WTC11 (cell line): Measurements from ENCODE around the gene EVL. TPM values are rescaled to one million over a fixed set of nuclear protein-coding genes. Genes with fewer than 3 reads are reported as not detected.

Experiments used
- ATAC-seq: fragments of 200-7000 bp; cut with Tn5 transposase; 2 replicates; pipeline ENCODE4 v1.10.0; 2021; ENCODE audit warnings: mild to moderate bottlenecking, moderate library complexity
- Bru-seq: library from RNA; stranded (reverse); fragments of 400-500 nt; gene quantifications from one replicate; lab custom pipeline; 2021; lab: Mats Ljungman, UMichigan
- CTCF ChIA-PET: fragments of 300-600 bp; sonication (Branson Sonifier 250); formaldehyde crosslinking; loops from one replicate; lab custom pipeline; 2021; ENCODE audit warnings: antibody characterized with exemption; lab: Charles Lee
- POLR2A ChIA-PET: fragments of 350-600 bp; sonication (Branson Sonifier 250); formaldehyde crosslinking; loops from one replicate; lab custom pipeline; 2021; ENCODE audit warnings: antibody characterized with exemption; lab: Charles Lee
- DNase-seq: peaks from one replicate; pipeline ENCODE4 v3.0.0; 2021; ENCODE audit warnings: low spot score
- H3K27ac Mint-ChIP-seq: 2 replicates; pipeline ENCODE4 v1.8.0; 2021; ENCODE audit warnings: mixed read lengths
- H3K27me3 Mint-ChIP-seq: 2 replicates; pipeline ENCODE4 v1.8.0; 2021; ENCODE audit warnings: low read depth, mild to moderate bottlenecking, moderate library complexity, mixed read lengths
- H3K36me3 Mint-ChIP-seq: 2 replicates; pipeline ENCODE4 v1.8.0; 2021; ENCODE audit warnings: mixed read lengths
- H3K4me1 Mint-ChIP-seq: 2 replicates; pipeline ENCODE4 v1.8.0; 2022; ENCODE audit warnings: mixed read lengths
- H3K4me3 Mint-ChIP-seq: 2 replicates; pipeline ENCODE4 v1.8.0; 2021; ENCODE audit warnings: mild to moderate bottlenecking, moderate library complexity, mixed read lengths
- H3K9me3 Mint-ChIP-seq: 2 replicates; pipeline ENCODE4 v1.8.0; 2021; ENCODE audit warnings: mixed read lengths
- KAT7 ChIP-seq: sonication (generic); formaldehyde crosslinking; IDR thresholded peaks from 2 replicates; pipeline ENCODE4 v1.8.1; 2023; ENCODE audit warnings: missing genetic modification reagents, mild to moderate bottlenecking, borderline replicate concordance
- MXD4 ChIP-seq: fragments of 250-450 bp; sonication (Bioruptor Pico); IDR thresholded peaks from 2 replicates; pipeline ENCODE4 v1.8.0; 2021; ENCODE audit warnings: mild to moderate bottlenecking, moderate library complexity, borderline replicate concordance
- MYBL2 ChIP-seq: sonication (generic); formaldehyde crosslinking; IDR thresholded peaks from 2 replicates; pipeline ENCODE4 v1.8.1; 2023; ENCODE audit warnings: mild to moderate bottlenecking, moderate library complexity, missing genetic modification reagents
- NR1H2 ChIP-seq: sonication (generic); formaldehyde crosslinking; IDR thresholded peaks from 2 replicates; pipeline ENCODE4 v1.9.0; 2021; ENCODE audit warnings: mild to moderate bottlenecking, moderate library complexity, missing genetic modification reagents
- NR2C2 ChIP-seq: sonication (generic); formaldehyde crosslinking; IDR thresholded peaks from 2 replicates; pipeline ENCODE4 v1.8.0; 2022; ENCODE audit warnings: mild to moderate bottlenecking, missing genetic modification reagents
- SMAD4 ChIP-seq: sonication (generic); formaldehyde crosslinking; IDR thresholded peaks from 2 replicates; pipeline ENCODE4 v1.8.0; 2022; ENCODE audit warnings: mild to moderate bottlenecking, missing genetic modification reagents
- SOX15 ChIP-seq: fragments of 250-450 bp; sonication (Bioruptor Pico); IDR thresholded peaks from 2 replicates; pipeline ENCODE4 v1.9.0; 2021; ENCODE audit warnings: mild to moderate bottlenecking
- TP53 ChIP-seq: sonication (generic); formaldehyde crosslinking; IDR thresholded peaks from 2 replicates; pipeline ENCODE4 v1.8.1; 2023; ENCODE audit warnings: mild to moderate bottlenecking, missing genetic modification reagents
- ZNF232 ChIP-seq: sonication (generic); formaldehyde crosslinking; IDR thresholded peaks from 2 replicates; pipeline ENCODE4 v1.8.0; 2022; ENCODE audit warnings: mild to moderate bottlenecking, missing genetic modification reagents
- ZNF671 ChIP-seq: fragments of 250-450 bp; sonication (Bioruptor Pico); IDR thresholded peaks from 2 replicates; pipeline ENCODE4 v1.8.0; 2021; ENCODE audit warnings: mild to moderate bottlenecking
- long read RNA-seq, 3 experiments: library from RNA in 1 of 3; library from capped mRNA in 1 of 3; library from polyadenylated mRNA in 1 of 3; unstranded in 2 of 3; stranded (forward) in 1 of 3; transcript quantifications; one replicate each; pipeline ENCODE4 v2.0.0, GENCODE V29; 2021
- total RNA-seq: library from RNA; stranded (reverse); gene quantifications from 3 replicates; pipeline ENCODE4 v1.2.3, GENCODE V29; 2021
- TF ChIP-seq, protein P1 (sequence below): fragments of 250-450 bp; sonication (Bioruptor Pico); IDR thresholded peaks from 2 replicates; pipeline ENCODE4 v1.9.0; 2021; ENCODE audit warnings: mild to moderate bottlenecking
- TF ChIP-seq, protein P2 (sequence below): fragments of 250-450 bp; sonication (Bioruptor Pico); IDR thresholded peaks from 2 replicates; pipeline ENCODE4 v2.1.2; 2022; ENCODE audit warnings: mild to moderate bottlenecking, moderate library complexity
- TF ChIP-seq, protein P3 (sequence below): sonication (generic); formaldehyde crosslinking; IDR thresholded peaks from 2 replicates; pipeline ENCODE4 v1.8.1; 2023; ENCODE audit warnings: mild to moderate bottlenecking, missing genetic modification reagents, borderline replicate concordance
- TF ChIP-seq, protein P4 (sequence below): sonication (generic); formaldehyde crosslinking; IDR thresholded peaks from 2 replicates; pipeline ENCODE4 v1.8.0; 2023; ENCODE audit warnings: mild to moderate bottlenecking, missing genetic modification reagents
- TF ChIP-seq, protein P5 (sequence below): sonication (generic); formaldehyde crosslinking; IDR thresholded peaks from 2 replicates; pipeline ENCODE4 v1.8.0; 2023; ENCODE audit warnings: missing genetic modification reagents, mild to moderate bottlenecking, borderline replicate concordance
- TF ChIP-seq, protein P6 (sequence below): sonication (generic); formaldehyde crosslinking; IDR thresholded peaks from 2 replicates; pipeline ENCODE4 v1.8.0; 2022; ENCODE audit warnings: mild to moderate bottlenecking, missing genetic modification reagents

The EVL gene, protein sequence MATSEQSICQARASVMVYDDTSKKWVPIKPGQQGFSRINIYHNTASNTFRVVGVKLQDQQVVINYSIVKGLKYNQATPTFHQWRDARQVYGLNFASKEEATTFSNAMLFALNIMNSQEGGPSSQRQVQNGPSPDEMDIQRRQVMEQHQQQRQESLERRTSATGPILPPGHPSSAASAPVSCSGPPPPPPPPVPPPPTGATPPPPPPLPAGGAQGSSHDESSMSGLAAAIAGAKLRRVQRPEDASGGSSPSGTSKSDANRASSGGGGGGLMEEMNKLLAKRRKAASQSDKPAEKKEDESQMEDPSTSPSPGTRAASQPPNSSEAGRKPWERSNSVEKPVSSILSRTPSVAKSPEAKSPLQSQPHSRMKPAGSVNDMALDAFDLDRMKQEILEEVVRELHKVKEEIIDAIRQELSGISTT
- 60.8 to 62.3 TPM (median 61.5 TPM) in 3 replicates for total RNA-seq
- Bru-seq, nascent RNA: percentile 63 among the genes with signal in this experiment
- long read RNA-seq, experiment 1, transcript EVL-202 (14 exons, 2,353 nt): major isoform, 64 of 90 reads
- long read RNA-seq, experiment 1, partial matches to known transcripts: 7 of 90 reads
- long read RNA-seq, experiment 1, other reads (novel, unspliced or antisense): 16 of 90 reads
- long read RNA-seq, experiment 2, transcript EVL-202 (14 exons, 2,353 nt): major isoform, 24 of 47 reads
- long read RNA-seq, experiment 2, partial matches to known transcripts: 7 of 47 reads
- long read RNA-seq, experiment 2, other reads (novel, unspliced or antisense): 15 of 47 reads
- long read RNA-seq, experiment 3, partial matches to known transcripts: 2 of 2 reads
- long read RNA-seq, experiment 3, other reads (novel, unspliced or antisense): 0 of 2 reads

DNA sequence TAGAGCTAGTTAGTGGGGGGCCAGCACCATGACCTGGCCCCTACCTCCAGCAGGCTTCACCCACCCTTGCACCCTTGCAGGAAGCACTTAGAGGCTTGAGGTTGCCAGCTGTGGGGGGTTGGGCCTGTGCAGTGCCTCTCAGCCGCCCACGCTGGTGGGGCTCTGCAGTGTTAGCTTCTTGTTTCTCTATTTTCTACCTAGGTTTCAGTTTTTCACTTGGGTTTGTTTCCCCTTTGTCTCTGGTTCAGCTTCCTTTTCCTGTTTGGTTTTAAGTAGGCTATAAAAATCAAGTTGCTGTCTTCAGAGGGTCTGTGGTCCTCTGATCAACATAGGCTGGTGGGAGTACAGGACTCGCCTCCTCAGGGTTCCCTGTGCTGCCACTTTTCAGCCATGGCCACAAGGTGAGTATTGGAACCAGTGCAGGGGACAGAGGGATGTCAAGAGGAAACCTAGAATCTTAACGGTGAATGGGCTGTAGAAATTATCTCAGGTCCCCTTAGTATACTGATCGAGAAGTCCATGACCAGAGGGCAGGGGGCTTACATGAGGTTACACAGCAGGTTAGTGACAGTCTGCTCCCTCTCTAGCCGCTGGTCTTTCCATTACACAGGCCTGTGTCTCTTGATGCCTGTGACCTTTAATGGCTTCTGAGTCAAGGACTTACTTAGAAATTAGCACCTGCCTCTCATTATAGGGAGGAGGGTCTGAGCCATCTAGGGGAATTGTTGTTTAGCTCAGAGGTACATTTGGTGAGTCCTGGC lies at the start of gene EVL:
Gene EVL, plus strand, starts transcription at position 312 of the 761 bp plus-strand sequence. Its CDS starts 79 bp downstream, at position 391.
- TF ChIP-seq TP53 (CRISPR knock-in tag): no peak
- no peak for TF ChIP-seq ZNF232 (CRISPR knock-in tag)
- no peak for TF ChIP-seq SMAD4 (CRISPR knock-in tag)
- TF ChIP-seq, protein P1, sequence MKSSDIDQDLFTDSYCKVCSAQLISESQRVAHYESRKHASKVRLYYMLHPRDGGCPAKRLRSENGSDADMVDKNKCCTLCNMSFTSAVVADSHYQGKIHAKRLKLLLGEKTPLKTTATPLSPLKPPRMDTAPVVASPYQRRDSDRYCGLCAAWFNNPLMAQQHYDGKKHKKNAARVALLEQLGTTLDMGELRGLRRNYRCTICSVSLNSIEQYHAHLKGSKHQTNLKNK (CRISPR knock-in tag): no peak
- TF ChIP-seq, protein P2, sequence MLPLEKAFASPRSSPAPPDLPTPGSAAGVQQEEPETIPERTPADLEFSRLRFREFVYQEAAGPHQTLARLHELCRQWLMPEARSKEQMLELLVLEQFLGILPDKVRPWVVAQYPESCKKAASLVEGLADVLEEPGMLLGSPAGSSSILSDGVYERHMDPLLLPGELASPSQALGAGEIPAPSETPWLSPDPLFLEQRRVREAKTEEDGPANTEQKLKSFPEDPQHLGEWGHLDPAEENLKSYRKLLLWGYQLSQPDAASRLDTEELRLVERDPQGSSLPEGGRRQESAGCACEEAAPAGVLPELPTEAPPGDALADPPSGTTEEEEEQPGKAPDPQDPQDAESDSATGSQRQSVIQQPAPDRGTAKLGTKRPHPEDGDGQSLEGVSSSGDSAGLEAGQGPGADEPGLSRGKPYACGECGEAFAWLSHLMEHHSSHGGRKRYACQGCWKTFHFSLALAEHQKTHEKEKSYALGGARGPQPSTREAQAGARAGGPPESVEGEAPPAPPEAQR (CRISPR knock-in tag): no peak
- no peak for TF ChIP-seq MYBL2 (CRISPR knock-in tag)
- TF ChIP-seq, protein P3, sequence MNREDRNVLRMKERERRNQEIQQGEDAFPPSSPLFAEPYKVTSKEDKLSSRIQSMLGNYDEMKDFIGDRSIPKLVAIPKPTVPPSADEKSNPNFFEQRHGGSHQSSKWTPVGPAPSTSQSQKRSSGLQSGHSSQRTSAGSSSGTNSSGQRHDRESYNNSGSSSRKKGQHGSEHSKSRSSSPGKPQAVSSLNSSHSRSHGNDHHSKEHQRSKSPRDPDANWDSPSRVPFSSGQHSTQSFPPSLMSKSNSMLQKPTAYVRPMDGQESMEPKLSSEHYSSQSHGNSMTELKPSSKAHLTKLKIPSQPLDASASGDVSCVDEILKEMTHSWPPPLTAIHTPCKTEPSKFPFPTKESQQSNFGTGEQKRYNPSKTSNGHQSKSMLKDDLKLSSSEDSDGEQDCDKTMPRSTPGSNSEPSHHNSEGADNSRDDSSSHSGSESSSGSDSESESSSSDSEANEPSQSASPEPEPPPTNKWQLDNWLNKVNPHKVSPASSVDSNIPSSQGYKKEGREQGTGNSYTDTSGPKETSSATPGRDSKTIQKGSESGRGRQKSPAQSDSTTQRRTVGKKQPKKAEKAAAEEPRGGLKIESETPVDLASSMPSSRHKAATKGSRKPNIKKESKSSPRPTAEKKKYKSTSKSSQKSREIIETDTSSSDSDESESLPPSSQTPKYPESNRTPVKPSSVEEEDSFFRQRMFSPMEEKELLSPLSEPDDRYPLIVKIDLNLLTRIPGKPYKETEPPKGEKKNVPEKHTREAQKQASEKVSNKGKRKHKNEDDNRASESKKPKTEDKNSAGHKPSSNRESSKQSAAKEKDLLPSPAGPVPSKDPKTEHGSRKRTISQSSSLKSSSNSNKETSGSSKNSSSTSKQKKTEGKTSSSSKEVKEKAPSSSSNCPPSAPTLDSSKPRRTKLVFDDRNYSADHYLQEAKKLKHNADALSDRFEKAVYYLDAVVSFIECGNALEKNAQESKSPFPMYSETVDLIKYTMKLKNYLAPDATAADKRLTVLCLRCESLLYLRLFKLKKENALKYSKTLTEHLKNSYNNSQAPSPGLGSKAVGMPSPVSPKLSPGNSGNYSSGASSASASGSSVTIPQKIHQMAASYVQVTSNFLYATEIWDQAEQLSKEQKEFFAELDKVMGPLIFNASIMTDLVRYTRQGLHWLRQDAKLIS (CRISPR knock-in tag): no peak
- TF ChIP-seq, protein P4, sequence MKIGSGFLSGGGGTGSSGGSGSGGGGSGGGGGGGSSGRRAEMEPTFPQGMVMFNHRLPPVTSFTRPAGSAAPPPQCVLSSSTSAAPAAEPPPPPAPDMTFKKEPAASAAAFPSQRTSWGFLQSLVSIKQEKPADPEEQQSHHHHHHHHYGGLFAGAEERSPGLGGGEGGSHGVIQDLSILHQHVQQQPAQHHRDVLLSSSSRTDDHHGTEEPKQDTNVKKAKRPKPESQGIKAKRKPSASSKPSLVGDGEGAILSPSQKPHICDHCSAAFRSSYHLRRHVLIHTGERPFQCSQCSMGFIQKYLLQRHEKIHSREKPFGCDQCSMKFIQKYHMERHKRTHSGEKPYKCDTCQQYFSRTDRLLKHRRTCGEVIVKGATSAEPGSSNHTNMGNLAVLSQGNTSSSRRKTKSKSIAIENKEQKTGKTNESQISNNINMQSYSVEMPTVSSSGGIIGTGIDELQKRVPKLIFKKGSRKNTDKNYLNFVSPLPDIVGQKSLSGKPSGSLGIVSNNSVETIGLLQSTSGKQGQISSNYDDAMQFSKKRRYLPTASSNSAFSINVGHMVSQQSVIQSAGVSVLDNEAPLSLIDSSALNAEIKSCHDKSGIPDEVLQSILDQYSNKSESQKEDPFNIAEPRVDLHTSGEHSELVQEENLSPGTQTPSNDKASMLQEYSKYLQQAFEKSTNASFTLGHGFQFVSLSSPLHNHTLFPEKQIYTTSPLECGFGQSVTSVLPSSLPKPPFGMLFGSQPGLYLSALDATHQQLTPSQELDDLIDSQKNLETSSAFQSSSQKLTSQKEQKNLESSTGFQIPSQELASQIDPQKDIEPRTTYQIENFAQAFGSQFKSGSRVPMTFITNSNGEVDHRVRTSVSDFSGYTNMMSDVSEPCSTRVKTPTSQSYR (CRISPR knock-in tag): no peak
- TF ChIP-seq, protein P5, sequence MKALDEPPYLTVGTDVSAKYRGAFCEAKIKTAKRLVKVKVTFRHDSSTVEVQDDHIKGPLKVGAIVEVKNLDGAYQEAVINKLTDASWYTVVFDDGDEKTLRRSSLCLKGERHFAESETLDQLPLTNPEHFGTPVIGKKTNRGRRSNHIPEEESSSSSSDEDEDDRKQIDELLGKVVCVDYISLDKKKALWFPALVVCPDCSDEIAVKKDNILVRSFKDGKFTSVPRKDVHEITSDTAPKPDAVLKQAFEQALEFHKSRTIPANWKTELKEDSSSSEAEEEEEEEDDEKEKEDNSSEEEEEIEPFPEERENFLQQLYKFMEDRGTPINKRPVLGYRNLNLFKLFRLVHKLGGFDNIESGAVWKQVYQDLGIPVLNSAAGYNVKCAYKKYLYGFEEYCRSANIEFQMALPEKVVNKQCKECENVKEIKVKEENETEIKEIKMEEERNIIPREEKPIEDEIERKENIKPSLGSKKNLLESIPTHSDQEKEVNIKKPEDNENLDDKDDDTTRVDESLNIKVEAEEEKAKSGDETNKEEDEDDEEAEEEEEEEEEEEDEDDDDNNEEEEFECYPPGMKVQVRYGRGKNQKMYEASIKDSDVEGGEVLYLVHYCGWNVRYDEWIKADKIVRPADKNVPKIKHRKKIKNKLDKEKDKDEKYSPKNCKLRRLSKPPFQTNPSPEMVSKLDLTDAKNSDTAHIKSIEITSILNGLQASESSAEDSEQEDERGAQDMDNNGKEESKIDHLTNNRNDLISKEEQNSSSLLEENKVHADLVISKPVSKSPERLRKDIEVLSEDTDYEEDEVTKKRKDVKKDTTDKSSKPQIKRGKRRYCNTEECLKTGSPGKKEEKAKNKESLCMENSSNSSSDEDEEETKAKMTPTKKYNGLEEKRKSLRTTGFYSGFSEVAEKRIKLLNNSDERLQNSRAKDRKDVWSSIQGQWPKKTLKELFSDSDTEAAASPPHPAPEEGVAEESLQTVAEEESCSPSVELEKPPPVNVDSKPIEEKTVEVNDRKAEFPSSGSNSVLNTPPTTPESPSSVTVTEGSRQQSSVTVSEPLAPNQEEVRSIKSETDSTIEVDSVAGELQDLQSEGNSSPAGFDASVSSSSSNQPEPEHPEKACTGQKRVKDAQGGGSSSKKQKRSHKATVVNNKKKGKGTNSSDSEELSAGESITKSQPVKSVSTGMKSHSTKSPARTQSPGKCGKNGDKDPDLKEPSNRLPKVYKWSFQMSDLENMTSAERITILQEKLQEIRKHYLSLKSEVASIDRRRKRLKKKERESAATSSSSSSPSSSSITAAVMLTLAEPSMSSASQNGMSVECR: no peak
- no peak for TF ChIP-seq ZNF671 (CRISPR knock-in tag)
- TF ChIP-seq, protein P6, sequence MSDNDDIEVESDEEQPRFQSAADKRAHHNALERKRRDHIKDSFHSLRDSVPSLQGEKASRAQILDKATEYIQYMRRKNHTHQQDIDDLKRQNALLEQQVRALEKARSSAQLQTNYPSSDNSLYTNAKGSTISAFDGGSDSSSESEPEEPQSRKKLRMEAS (CRISPR knock-in tag): no peak
- no peak for TF ChIP-seq MXD4 (CRISPR knock-in tag)
- no peak for TF ChIP-seq NR2C2 (CRISPR knock-in tag)
- no peak for TF ChIP-seq KAT7
- no peak for TF ChIP-seq NR1H2
- TF ChIP-seq SOX15 (CRISPR knock-in tag): no peak
- no peaks in the 10 kb centered on the region for H3K36me3 Mint-ChIP-seq
- DNase-seq: no peak
- ATAC-seq: peak; percentile 30; the same call in 1 of the 2 replicates
- POLR2A ChIA-PET: no interaction called here
- H3K27me3 Mint-ChIP-seq: no peaks in the 10 kb centered on the region
- H3K27ac Mint-ChIP-seq: no peak within 1 kb of the TSS
- no peaks in the 10 kb centered on the region; the same call in 1 of the 2 replicates for H3K9me3 Mint-ChIP-seq
- CTCF ChIA-PET: interaction anchor here (1.0 to 1.3 kb wide), 2 partner anchors 14 to 166 kb away, joined by 3 to 4 read pairs; no protein-coding TSS in a partner anchor
- H3K4me3 Mint-ChIP-seq: no peak within 1 kb of the TSS
- H3K4me1 Mint-ChIP-seq: peaks cover 14% of the 10 kb centered on the region; the same call in 1 of the 2 replicates
